Activated naive CD4-positive, alpha-beta T cell treated with anti-CD3 and anti-CD28 coated beads, Interleukin-2, amount 50 U/mL, for 72 hours (primary cell): ENCODE data around the gene TCEANC. TPM values are rescaled to one million over a fixed set of nuclear protein-coding genes. Genes with fewer than 3 reads are reported as not detected.
"Not testable (repeated sequence)": the region's sequence is repeated elsewhere in the genome, so short reads cannot be mapped to it uniquely, and the experiment has no call there.

Source experiments
- ATAC-seq, 2 donors: fragments of 150-1000 bp; cut with Tn5 transposase; 2 replicates each; pipeline ENCODE4 v1.10.0; 2021; ENCODE audit warnings: mild to moderate bottlenecking in 2 of 2, moderate library complexity in 2 of 2
- DNase-seq, 2 donors: peaks; one replicate each; pipeline ENCODE4 v3.0.0; 2021 to 2022; ENCODE audit warnings: low spot score in 2 of 2
- H3K27ac Mint-ChIP-seq, 2 donors: one replicate each; pipeline ENCODE4 v1.8.0; 2022; ENCODE audit warnings: mild to moderate bottlenecking in 2 of 2, mixed read lengths in 2 of 2
- H3K36me3 Mint-ChIP-seq, 2 donors: one replicate each; pipeline ENCODE4 v1.8.0; 2022; ENCODE audit warnings: mixed read lengths in 2 of 2
- H3K9me3 Mint-ChIP-seq, 2 donors: one replicate each; pipeline ENCODE4 v1.8.0; 2022; ENCODE audit warnings: mixed read lengths in 2 of 2
- total RNA-seq, 2 donors: library from RNA; stranded (reverse); gene quantifications; one replicate each; pipeline ENCODE4 v1.2.3, GENCODE V29; 2022

The TCEANC gene
- total RNA-seq, 2 donors from 2014 or later = 1.4 to 2.6 TPM

GRCh38 chrX:13649838-13650237 is 3.1 kb upstream of the TCEANC start:
- H3K27ac Mint-ChIP-seq = no peak overlapping the region
- H3K36me3 Mint-ChIP-seq = no peaks in the 10 kb centered on the region
- DNase-seq = no peak
- no peak for ATAC-seq
- H3K9me3 Mint-ChIP-seq = no peaks in the 10 kb centered on the region

DNA sequence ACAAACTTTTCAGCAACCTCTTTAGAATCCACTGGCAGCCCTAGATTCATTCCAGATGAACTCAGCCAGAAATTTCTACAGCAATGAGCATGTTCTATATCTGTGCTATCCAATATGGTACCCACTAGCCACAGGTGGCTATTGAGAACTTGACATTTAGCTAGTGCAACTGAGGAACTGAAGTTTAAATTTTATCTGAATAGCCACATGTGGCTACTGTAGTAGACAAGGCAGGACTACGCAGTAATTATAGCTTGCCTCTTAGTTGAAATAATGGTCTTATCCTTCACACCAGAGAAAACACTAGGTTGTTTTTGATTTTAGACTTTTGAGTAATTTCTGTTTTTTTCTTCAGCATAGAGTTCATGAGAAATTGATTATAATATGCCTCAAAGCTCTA is 2.6 kb upstream of the TCEANC start:
- Mint-ChIP-seq H3K9me3 (no peaks in the 10 kb centered on the region), H3K27ac (no peak overlapping the region), H3K36me3 (no peaks in the 10 kb centered on the region)

DNA sequence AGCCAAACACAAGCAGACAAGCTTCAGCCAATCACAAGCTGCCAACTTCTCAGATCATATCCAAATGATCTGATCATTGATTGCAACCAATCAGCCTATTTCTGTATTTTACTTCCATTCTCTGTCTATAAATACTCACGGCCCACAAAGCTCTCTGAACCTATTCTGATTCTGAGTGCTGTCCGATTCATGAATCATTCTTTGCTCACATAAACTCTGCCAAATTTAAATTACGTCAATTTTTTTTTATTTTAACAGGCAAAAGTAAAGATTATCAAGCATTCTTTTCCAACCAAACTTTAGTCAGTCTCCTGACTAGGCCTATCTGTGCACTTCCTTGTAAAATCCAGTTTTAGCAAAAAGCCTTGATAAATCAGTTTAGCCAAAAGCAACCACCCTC is 1.8 kb upstream of the TCEANC start:
- H3K9me3 Mint-ChIP-seq = no peaks in the 10 kb centered on the region
- H3K36me3 Mint-ChIP-seq = no peaks in the 10 kb centered on the region
- no peak for DNase-seq
- ATAC-seq = no peak
- no peak overlapping the region for H3K27ac Mint-ChIP-seq

More for the DNA sequence above, 2.6 kb upstream of the TCEANC start:
- ATAC-seq (no peak), DNase-seq (no peak)

- ATAC-seq (no peak), DNase-seq (no peak)
- Mint-ChIP-seq H3K36me3 (no peaks in the 10 kb centered on the region), H3K27ac (peak overlapping the region; percentile 65 to 88), H3K9me3 (no peaks in the 10 kb centered on the region)
Measured at GRCh38 chrX:13652287-13652793, 601 bp upstream of the TCEANC start.

GRCh38 chrX:13654116-13654515 is 1.2 kb downstream of the TCEANC start:
- Mint-ChIP-seq H3K36me3 (no peaks in the 10 kb centered on the region), H3K27ac (peak overlapping the region in 1 of 2 donors; percentile 25), H3K9me3 (no peaks in the 10 kb centered on the region)
- DNase-seq = no peak
- ATAC-seq = no peak

DNA sequence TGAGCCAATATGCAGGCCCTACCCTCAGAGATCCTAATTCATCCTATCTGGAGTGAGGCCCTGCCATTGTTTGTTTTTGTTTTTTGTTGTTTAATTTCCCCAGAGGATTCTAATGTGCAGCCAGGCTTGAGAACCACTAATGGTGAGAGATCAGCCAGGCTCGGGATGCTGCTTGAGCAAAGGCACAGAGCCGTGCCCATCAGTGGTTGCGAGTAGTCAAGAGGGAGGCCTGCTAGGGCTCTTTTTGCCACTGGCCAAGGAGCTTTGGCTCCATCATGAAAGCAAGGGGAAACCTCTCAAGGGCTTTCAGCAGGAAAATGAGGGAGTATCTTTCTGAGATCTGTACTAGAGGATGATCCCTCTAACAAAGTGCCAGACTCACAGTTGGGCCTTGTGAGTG is 2.7 kb downstream of the TCEANC start:
- ATAC-seq (no peak), DNase-seq (no peak)
- Mint-ChIP-seq H3K9me3 (no peaks in the 10 kb centered on the region), H3K36me3 (no peaks in the 10 kb centered on the region), H3K27ac (no peak overlapping the region)

DNA sequence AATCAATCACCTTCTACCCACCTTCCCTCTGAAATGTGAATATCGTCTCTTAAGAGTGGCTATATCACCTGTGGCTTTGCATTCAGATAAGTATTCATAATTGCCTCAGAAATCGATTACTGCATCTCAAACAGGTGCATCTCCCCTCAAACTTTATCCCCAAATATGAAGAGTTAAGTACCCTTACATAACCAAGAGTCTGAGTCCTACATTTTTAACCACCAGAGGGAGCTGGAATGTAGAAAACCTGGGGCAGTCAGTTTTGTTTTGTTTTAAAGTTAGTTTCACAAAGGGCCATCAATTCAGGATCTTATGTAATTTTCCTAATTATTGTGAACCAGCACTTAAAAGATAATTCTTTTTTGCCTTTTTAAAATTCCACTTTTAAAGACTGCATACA is 5.7 kb downstream of the TCEANC start:
- DNase-seq = peak in 1 of 2 donors; percentile 16
- Mint-ChIP-seq H3K27ac (no peak overlapping the region), H3K9me3 (no peaks in the 10 kb centered on the region), H3K36me3 (peaks cover 0 to 4% of the 10 kb centered on the region in 2 donors)
- ATAC-seq = peak in 1 of 2 donors; percentile 40

DNA sequence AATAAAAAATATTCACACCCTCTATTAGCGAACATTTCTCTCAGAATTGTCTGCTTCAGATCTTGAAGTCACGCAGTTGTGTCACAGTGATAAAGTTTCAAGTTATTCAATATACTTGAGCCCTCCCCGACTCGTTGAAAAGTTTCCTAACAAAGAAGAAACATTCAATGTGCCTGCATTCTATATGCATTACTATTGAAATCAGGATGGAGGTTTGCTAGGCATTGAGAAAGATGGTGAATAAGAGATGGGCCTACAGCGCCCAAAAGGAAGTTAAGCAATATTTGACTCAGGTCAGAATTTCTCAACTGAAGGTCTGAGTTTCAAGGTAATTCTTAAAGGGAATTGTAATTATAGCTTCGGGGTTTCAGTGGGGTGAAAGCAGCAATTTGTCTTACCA is 6.1 kb downstream of the TCEANC start:
- Mint-ChIP-seq H3K27ac (no peak overlapping the region), H3K9me3 (no peaks in the 10 kb centered on the region), H3K36me3 (peaks cover 0 to 4% of the 10 kb centered on the region in 2 donors)
- DNase-seq (no peak), ATAC-seq (peak in 1 of 2 donors; percentile 45)

- H3K36me3 Mint-ChIP-seq = peaks cover 0 to 4% of the 10 kb centered on the region in 2 donors
- DNase-seq (no peak), ATAC-seq (peak in 1 of 2 donors; percentile 37)
- no peaks in the 10 kb centered on the region for H3K9me3 Mint-ChIP-seq
- H3K27ac Mint-ChIP-seq = no peak overlapping the region
Measured at GRCh38 chrX:13661735-13662288, 8.9 kb downstream of the TCEANC start.

DNA sequence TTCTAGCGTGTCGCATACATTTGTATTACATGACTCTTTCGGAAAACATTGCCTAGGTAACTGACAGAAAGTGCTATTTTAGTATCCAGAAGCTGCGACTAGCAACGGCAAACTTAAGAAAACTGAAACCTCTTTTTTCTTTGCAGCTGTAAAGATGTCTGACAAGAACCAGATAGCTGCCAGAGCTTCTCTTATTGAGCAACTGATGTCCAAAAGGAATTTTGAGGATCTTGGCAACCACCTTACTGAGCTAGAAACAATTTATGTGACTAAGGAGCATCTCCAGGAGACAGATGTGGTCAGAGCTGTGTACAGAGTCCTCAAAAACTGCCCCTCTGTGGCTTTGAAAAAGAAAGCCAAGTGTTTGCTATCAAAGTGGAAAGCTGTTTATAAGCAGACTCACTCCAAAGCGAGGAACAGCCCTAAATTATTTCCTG is 9.4 kb downstream of the TCEANC start:
- Mint-ChIP-seq H3K36me3 (peaks cover 0 to 4% of the 10 kb centered on the region in 2 donors), H3K27ac (no peak overlapping the region), H3K9me3 (no peaks in the 10 kb centered on the region)
- ATAC-seq (no peak), DNase-seq (no peak)

- DNase-seq (no peak), ATAC-seq (no peak)
- peaks cover 0 to 4% of the 10 kb centered on the region in 2 donors for H3K36me3 Mint-ChIP-seq
- no peaks in the 10 kb centered on the region for H3K9me3 Mint-ChIP-seq
- H3K27ac Mint-ChIP-seq = no peak overlapping the region
Measured at GRCh38 chrX:13664020-13664419, 11.1 kb downstream of the TCEANC start.

DNA sequence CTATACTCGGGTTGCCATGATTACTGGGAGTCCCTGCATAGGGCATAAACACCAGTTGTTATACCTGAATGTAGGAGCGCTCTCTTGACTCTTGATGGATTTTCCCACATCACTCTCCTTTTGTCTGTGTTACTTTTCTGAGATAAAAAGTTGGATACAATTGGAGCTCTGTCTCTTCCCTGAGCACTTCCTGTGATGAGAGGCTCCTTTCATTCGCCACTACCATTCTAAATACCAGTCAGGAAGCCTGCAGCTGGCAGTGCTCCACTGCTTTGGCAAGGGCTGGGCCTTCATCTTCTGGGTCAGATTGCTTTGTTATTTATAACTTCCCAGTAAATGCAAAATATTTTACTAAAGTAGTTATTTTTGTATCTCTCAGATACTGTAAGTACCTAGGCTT is 13.9 kb downstream of the TCEANC start:
- DNase-seq = no peak
- H3K36me3 Mint-ChIP-seq = peaks cover 0 to 12% of the 10 kb centered on the region in 2 donors
- H3K9me3 Mint-ChIP-seq = peaks cover 0 to 5% of the 10 kb centered on the region in 2 donors
- H3K27ac Mint-ChIP-seq = no peak overlapping the region
- ATAC-seq = no peak

GRCh38 chrX:13667919-13668318 is 15.0 kb downstream of the TCEANC start:
- Mint-ChIP-seq H3K27ac (no peak overlapping the region), H3K36me3 (peaks cover 0 to 8% of the 10 kb centered on the region in 2 donors), H3K9me3 (peaks cover 0 to 5% of the 10 kb centered on the region in 2 donors)
- DNase-seq (no peak), ATAC-seq (no peak)

GRCh38 chrX:13669246-13669737 is 16.4 kb downstream of the TCEANC start:
- peaks cover 0 to 5% of the 10 kb centered on the region in 2 donors for H3K9me3 Mint-ChIP-seq
- peak overlapping the region; percentile 85 to 95 for H3K27ac Mint-ChIP-seq
- H3K36me3 Mint-ChIP-seq = peaks cover 0 to 8% of the 10 kb centered on the region in 2 donors
- peak; percentile 94 to 98 for ATAC-seq
- DNase-seq = peak; percentile 33 to 72

DNA sequence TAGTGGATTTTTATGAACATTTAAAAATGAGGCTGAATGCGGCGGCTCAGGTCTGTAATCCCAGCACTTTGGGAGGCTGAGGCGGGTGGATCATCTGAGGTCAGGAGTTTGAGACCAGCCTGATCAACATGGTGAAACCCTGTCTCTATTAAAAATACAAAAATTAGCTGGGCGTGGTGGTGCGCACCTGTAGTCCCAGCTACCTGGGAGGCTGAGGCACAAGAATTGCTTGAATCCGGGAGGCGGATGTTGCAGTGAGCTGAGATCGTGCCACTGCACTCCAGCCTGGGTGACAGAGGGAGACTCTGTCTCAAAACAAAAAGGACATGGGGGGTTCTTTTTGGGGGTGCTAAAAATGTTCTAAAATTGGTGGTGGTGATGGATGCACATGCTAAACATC is 16.8 kb downstream of the TCEANC start:
- not testable (repeated sequence) for H3K36me3 Mint-ChIP-seq, DNase-seq, ATAC-seq, H3K9me3 Mint-ChIP-seq
- peak overlapping the region; percentile 85 to 95 for H3K27ac Mint-ChIP-seq

GRCh38 chrX:13670197-13670596 is 17.3 kb downstream of the TCEANC start:
- Mint-ChIP-seq H3K9me3 (peaks cover 0 to 5% of the 10 kb centered on the region in 2 donors), H3K27ac (no peak overlapping the region), H3K36me3 (peaks cover 0 to 8% of the 10 kb centered on the region in 2 donors)
- ATAC-seq (no peak), DNase-seq (no peak)

GRCh38 chrX:13673016-13673415 is 20.1 kb downstream of the TCEANC start:
- peaks cover 0 to 5% of the 10 kb centered on the region in 2 donors for H3K9me3 Mint-ChIP-seq
- no peak overlapping the region for H3K27ac Mint-ChIP-seq
- ATAC-seq (no peak), DNase-seq (no peak)
- peaks cover 0 to 8% of the 10 kb centered on the region in 2 donors for H3K36me3 Mint-ChIP-seq

DNA sequence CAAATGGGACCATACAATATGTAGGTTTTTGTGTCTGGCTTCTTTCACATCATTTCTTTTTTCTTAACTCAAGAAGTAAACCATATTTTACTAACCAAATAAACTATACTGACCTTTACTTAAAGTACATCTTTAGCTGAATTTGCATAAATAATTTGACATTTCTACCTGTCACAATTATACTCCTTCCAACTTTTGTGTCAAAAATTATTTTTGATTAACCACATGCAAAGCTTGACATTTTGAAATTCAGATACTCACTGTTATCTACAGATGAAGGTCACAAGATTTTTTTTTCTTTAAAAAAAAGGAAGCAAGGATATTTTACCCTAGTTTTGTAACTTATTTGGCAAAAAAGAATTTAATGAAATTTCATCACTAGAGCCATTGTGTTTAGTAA is 23.9 kb downstream of the TCEANC start:
- no peaks in the 10 kb centered on the region for H3K36me3 Mint-ChIP-seq
- DNase-seq (no peak), ATAC-seq (no peak)
- H3K27ac Mint-ChIP-seq = no peak overlapping the region
- H3K9me3 Mint-ChIP-seq = no peaks in the 10 kb centered on the region
